HepG2 (cell line): ENCODE measurements around the gene CMTM3. TPM values are rescaled to one million over a fixed set of nuclear protein-coding genes. Genes with fewer than 3 reads are reported as not detected.

ENCODE experiments used
- BRD4 ChIP-seq: sonication (generic); formaldehyde crosslinking; IDR thresholded peaks from 2 replicates; pipeline ENCODE4 v1.4.0; 2020; ENCODE audit warnings: missing genetic modification reagents
- CHD2 ChIP-seq: IDR thresholded peaks from 2 replicates; pipeline ENCODE4 v1.6.1; 2011; ENCODE audit warnings: low read depth, low read length, improper control_type of control experiment
- FOSL1 ChIP-seq: sonication (generic); formaldehyde crosslinking; IDR thresholded peaks from 2 replicates; pipeline ENCODE4 v1.9.0; 2021; ENCODE audit warnings: missing genetic modification reagents, borderline replicate concordance
- FOXO1 ChIP-seq: sonication (generic); formaldehyde crosslinking; IDR thresholded peaks from 2 replicates; pipeline ENCODE4 v1.4.0; 2020; ENCODE audit warnings: missing genetic modification reagents
- GTF3A ChIP-seq: sonication (generic); formaldehyde crosslinking; conservative IDR thresholded peaks from 2 replicates; pipeline ENCODE4 v1.4.0; 2020; ENCODE audit warnings: mild to moderate bottlenecking, missing genetic modification reagents
- HDAC2 ChIP-seq: sonication (generic); formaldehyde crosslinking; IDR thresholded peaks from 2 replicates; pipeline ENCODE4 v1.4.0; 2020; ENCODE audit warnings: missing genetic modification reagents
- ISL2 ChIP-seq: sonication (generic); formaldehyde crosslinking; IDR thresholded peaks from 2 replicates; pipeline ENCODE4 v1.5.0; 2020; ENCODE audit warnings: missing genetic modification reagents
- MYNN ChIP-seq: sonication (generic); formaldehyde crosslinking; IDR thresholded peaks from 2 replicates; pipeline ENCODE4 v1.4.0; 2020; ENCODE audit warnings: mild to moderate bottlenecking, low read depth, missing genetic modification reagents
- NFE2L2 ChIP-seq: fragments of 150-350 bp; IDR thresholded peaks from 2 replicates; pipeline ENCODE4 v1.6.1; 2014; ENCODE audit warnings: low read length
- RARA ChIP-seq: IDR thresholded peaks from 2 replicates; pipeline ENCODE4 v1.6.1; 2016; ENCODE audit warnings: missing genetic modification reagents, missing compliant biosample characterization
- SALL1 ChIP-seq: sonication (generic); formaldehyde crosslinking; IDR thresholded peaks from 2 replicates; pipeline ENCODE4 v1.8.0; 2022; ENCODE audit warnings: mild to moderate bottlenecking, missing genetic modification reagents
- SP4 ChIP-seq: sonication (generic); formaldehyde crosslinking; IDR thresholded peaks from 2 replicates; pipeline ENCODE4 v1.8.1; 2023; ENCODE audit warnings: mild to moderate bottlenecking, missing genetic modification reagents
- TBL1XR1 ChIP-seq: fragments of 150-350 bp; IDR thresholded peaks from 2 replicates; pipeline ENCODE4 v1.6.1; 2014; ENCODE audit warnings: borderline replicate concordance, low read length; ENCODE audit not compliant: partially characterized antibody
- THYN1 ChIP-seq: sonication (generic); formaldehyde crosslinking; IDR thresholded peaks from 2 replicates; pipeline ENCODE4 v1.8.1; 2023; ENCODE audit warnings: low read depth, mild to moderate bottlenecking, moderate library complexity, missing genetic modification reagents, borderline replicate concordance
- ZKSCAN5 ChIP-seq: sonication (generic); formaldehyde crosslinking; IDR thresholded peaks from 2 replicates; pipeline ENCODE4 v1.5.1; 2020; ENCODE audit warnings: mild to moderate bottlenecking, missing genetic modification reagents
- ZMYM2 ChIP-seq: sonication (generic); formaldehyde crosslinking; IDR thresholded peaks from 2 replicates; pipeline ENCODE4 v1.8.0; 2022; ENCODE audit warnings: mild to moderate bottlenecking, missing genetic modification reagents
- ZNF207 ChIP-seq: fragments of 450-650 bp; IDR thresholded peaks from 2 replicates; pipeline ENCODE4 v1.6.1; 2016; ENCODE audit warnings: antibody characterized with exemption, borderline replicate concordance
- ZNF607 ChIP-seq: sonication (generic); formaldehyde crosslinking; IDR thresholded peaks from 2 replicates; pipeline ENCODE4 v1.5.1; 2020; ENCODE audit warnings: missing genetic modification reagents, mild to moderate bottlenecking, borderline replicate concordance
- polyA plus RNA-seq, 8 experiments: library from polyadenylated mRNA; depleted of rRNA in 3 of 8; stranded (reverse) in 7 of 8; unstranded in 1 of 8; fragments of >200 nt; fragmentation: Illumina TruSeq in 4 of 8; extraction: Trizol in 4 of 8; gene quantifications; 2 replicates each; pipeline versions ENCODE4 v1.2.1 to v1.2.3, GENCODE V29; 2011 to 2016; ENCODE audit warnings: low read depth in 4 of 8, missing spikeins in 1 of 8, mixed read lengths in 1 of 8; ENCODE audit not compliant: insufficient read depth in 1 of 8
- total RNA-seq, 5 experiments: library from RNA; depleted of rRNA; stranded (reverse); fragments of >200 nt; fragmentation: Illumina TruSeq; extraction: Trizol; gene quantifications; 2 replicates each; pipeline ENCODE4 v1.2.3, GENCODE V29; 2016; ENCODE audit warnings: low read depth in 1 of 5
- TF ChIP-seq, protein P1 (sequence below): sonication (generic); formaldehyde crosslinking; IDR thresholded peaks from 2 replicates; pipeline ENCODE4 v1.4.0; 2020; ENCODE audit warnings: missing genetic modification reagents, borderline replicate concordance
- TF ChIP-seq, protein P2 (sequence below): sonication (generic); formaldehyde crosslinking; IDR thresholded peaks from 2 replicates; pipeline ENCODE4 v1.5.0; 2020; ENCODE audit warnings: missing genetic modification reagents, mild to moderate bottlenecking, borderline replicate concordance
- TF ChIP-seq, protein P3 (sequence below): sonication (generic); formaldehyde crosslinking; IDR thresholded peaks from 2 replicates; pipeline ENCODE4 v1.4.0; 2020; ENCODE audit warnings: missing genetic modification reagents
- TF ChIP-seq, protein P4 (sequence below): sonication (generic); formaldehyde crosslinking; IDR thresholded peaks from 2 replicates; pipeline ENCODE4 v1.4.0; 2020; ENCODE audit warnings: missing genetic modification reagents, borderline replicate concordance

Gene CMTM3
- total and polyA plus RNA-seq, 2 of the 13 experiments (the other 11 are each of a cell fraction or from before 2014, with no cell fraction given), result 29.2 to 48.7 TPM

- TF ChIP-seq, protein P1, sequence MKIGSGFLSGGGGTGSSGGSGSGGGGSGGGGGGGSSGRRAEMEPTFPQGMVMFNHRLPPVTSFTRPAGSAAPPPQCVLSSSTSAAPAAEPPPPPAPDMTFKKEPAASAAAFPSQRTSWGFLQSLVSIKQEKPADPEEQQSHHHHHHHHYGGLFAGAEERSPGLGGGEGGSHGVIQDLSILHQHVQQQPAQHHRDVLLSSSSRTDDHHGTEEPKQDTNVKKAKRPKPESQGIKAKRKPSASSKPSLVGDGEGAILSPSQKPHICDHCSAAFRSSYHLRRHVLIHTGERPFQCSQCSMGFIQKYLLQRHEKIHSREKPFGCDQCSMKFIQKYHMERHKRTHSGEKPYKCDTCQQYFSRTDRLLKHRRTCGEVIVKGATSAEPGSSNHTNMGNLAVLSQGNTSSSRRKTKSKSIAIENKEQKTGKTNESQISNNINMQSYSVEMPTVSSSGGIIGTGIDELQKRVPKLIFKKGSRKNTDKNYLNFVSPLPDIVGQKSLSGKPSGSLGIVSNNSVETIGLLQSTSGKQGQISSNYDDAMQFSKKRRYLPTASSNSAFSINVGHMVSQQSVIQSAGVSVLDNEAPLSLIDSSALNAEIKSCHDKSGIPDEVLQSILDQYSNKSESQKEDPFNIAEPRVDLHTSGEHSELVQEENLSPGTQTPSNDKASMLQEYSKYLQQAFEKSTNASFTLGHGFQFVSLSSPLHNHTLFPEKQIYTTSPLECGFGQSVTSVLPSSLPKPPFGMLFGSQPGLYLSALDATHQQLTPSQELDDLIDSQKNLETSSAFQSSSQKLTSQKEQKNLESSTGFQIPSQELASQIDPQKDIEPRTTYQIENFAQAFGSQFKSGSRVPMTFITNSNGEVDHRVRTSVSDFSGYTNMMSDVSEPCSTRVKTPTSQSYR (CRISPR knock-in tag), result no peak
- TF ChIP-seq ISL2 (CRISPR knock-in tag) (peak; percentile 58; the same call in 1 of the 2 replicates), ZMYM2 (CRISPR knock-in tag) (no peak), ZNF607 (CRISPR knock-in tag) (peak; percentile 94; the same call in 1 of the 2 replicates), MYNN (no peak), RARA (peak; percentile 68), NFE2L2 (0 out of 2 replicates have a peak, but pooled peaks have one; percentile 35), SP4 (CRISPR knock-in tag) (0 out of 2 replicates have a peak, but pooled peaks have one; percentile 32), TBL1XR1 (peak; percentile 61), FOSL1 (CRISPR knock-in tag) (no peak), ZKSCAN5 (CRISPR knock-in tag) (no peak), GTF3A (CRISPR knock-in tag) (peak; percentile 94; the same call in 1 of the 2 replicates), HDAC2 (CRISPR knock-in tag) (peak; percentile 73), THYN1 (CRISPR knock-in tag) (no peak), ZNF207 (no peak), FOXO1 (CRISPR knock-in tag) (peak; percentile 77), CHD2 (no peak), SALL1 (peak; percentile 91), BRD4 (peak; percentile 55; the same call in 1 of the 2 replicates)
- TF ChIP-seq, protein P2, sequence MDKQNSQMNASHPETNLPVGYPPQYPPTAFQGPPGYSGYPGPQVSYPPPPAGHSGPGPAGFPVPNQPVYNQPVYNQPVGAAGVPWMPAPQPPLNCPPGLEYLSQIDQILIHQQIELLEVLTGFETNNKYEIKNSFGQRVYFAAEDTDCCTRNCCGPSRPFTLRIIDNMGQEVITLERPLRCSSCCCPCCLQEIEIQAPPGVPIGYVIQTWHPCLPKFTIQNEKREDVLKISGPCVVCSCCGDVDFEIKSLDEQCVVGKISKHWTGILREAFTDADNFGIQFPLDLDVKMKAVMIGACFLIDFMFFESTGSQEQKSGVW (CRISPR knock-in tag), result no peak
- TF ChIP-seq, protein P3, sequence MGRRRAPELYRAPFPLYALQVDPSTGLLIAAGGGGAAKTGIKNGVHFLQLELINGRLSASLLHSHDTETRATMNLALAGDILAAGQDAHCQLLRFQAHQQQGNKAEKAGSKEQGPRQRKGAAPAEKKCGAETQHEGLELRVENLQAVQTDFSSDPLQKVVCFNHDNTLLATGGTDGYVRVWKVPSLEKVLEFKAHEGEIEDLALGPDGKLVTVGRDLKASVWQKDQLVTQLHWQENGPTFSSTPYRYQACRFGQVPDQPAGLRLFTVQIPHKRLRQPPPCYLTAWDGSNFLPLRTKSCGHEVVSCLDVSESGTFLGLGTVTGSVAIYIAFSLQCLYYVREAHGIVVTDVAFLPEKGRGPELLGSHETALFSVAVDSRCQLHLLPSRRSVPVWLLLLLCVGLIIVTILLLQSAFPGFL (CRISPR knock-in tag), result no peak
- TF ChIP-seq, protein P4, sequence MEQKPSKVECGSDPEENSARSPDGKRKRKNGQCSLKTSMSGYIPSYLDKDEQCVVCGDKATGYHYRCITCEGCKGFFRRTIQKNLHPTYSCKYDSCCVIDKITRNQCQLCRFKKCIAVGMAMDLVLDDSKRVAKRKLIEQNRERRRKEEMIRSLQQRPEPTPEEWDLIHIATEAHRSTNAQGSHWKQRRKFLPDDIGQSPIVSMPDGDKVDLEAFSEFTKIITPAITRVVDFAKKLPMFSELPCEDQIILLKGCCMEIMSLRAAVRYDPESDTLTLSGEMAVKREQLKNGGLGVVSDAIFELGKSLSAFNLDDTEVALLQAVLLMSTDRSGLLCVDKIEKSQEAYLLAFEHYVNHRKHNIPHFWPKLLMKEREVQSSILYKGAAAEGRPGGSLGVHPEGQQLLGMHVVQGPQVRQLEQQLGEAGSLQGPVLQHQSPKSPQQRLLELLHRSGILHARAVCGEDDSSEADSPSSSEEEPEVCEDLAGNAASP (CRISPR knock-in tag), result peak; percentile 100
These were observed 4.0 kb downstream of the CMTM3 start (continued) for GRCh38 chr16:66608241-66609138.
